OCI-LY3 (cell line): ENCODE measurements around the gene DTX3L.

Experiments used
- CTCF ChIP-seq: fragments of 200-600, 300-600 bp; sonication (generic); IDR thresholded peaks from 2 replicates; pipeline ENCODE4 v1.5.1; 2014; ENCODE audit warnings: antibody characterized with exemption, low read length, low read depth
- EZH2phosphoT487 ChIP-seq: fragments of 200-600 bp; shearing (Covaris generic); IDR thresholded peaks from 2 replicates; pipeline ENCODE4 v1.6.1; 2018; ENCODE audit warnings: antibody characterized with exemption, mixed run types, low read depth

GRCh38 chr3:122589297-122589696 is 25.2 kb downstream of the DTX3L start:
- TF ChIP-seq CTCF (no peak), EZH2phosphoT487 (no peak)
